ENCODE data around the gene B4GALNT4.

- TF ChIP-seq POLR2A (IDR thresholded peaks at IDR 0.05) (no peak), CTCF (IDR thresholded peaks at IDR 0.05) (no peak)
Observed at GRCh38 chr11:351411-351810, 17.9 kb upstream of the B4GALNT4 start.
